ENCODE measurements around the gene CHM.
A peak's percentile ranks its signal among the peaks of the same experiment; 100 is the strongest.
"Not testable (repeated sequence)": the region's sequence is repeated elsewhere in the genome, so short reads cannot be mapped to it uniquely, and the experiment has no call there.

CHM gene

GRCh38 chrX:86047174-86047935, at the start of gene CHM:
CHM (minus strand) TSS chrX:86047558; CDS start chrX:86047532, 26 bp downstream.
- DNase-seq (ENCODE audit: low read depth) = peak; percentile 31

- DNase-seq (ENCODE audit: low read depth) = no peak
Observed at GRCh38 chrX:86078650-86079049, 31.3 kb upstream of the CHM start.

GRCh38 chrX:86066998-86067397, 19.6 kb upstream of the CHM start:
- DNase-seq (ENCODE audit: low read depth) = no peak

- no peak for DNase-seq (ENCODE audit: low read depth)
Observed at GRCh38 chrX:86061407-86061806, 14.0 kb upstream of the CHM start.

- DNase-seq (ENCODE audit: low read depth) = no peak
Observed at GRCh38 chrX:86051741-86052140, 4.4 kb upstream of the CHM start.

- DNase-seq (ENCODE audit: low read depth) = no peak
Observed at GRCh38 chrX:86047936-86048280, 550 bp upstream of the CHM start.

- DNase-seq (ENCODE audit: low read depth) = no peak
Observed at GRCh38 chrX:86044216-86044615, 3.1 kb downstream of the CHM start.

GRCh38 chrX:86039625-86040568, 7.5 kb downstream of the CHM start:
- DNase-seq (ENCODE audit: low read depth) = no peak

GRCh38 chrX:86033385-86033784, 14.0 kb downstream of the CHM start:
- no peak for DNase-seq (ENCODE audit: low read depth)

- no peak for DNase-seq (ENCODE audit: low read depth)
Observed at GRCh38 chrX:86028681-86029080, 18.7 kb downstream of the CHM start.

GRCh38 chrX:86023811-86024210, 23.5 kb downstream of the CHM start:
- no peak for DNase-seq (ENCODE audit: low read depth)

GRCh38 chrX:86021652-86022289, 25.6 kb downstream of the CHM start:
- DNase-seq (ENCODE audit: low read depth) = no peak

- no peak for DNase-seq (ENCODE audit: low read depth)
Observed at GRCh38 chrX:86016139-86016538, 31.2 kb downstream of the CHM start.

- DNase-seq (ENCODE audit: low read depth) = not testable (repeated sequence)
Observed at GRCh38 chrX:86014959-86015358, 32.4 kb downstream of the CHM start.

- DNase-seq (ENCODE audit: low read depth) = no peak
Observed at GRCh38 chrX:86014421-86014820, 32.9 kb downstream of the CHM start.

- DNase-seq (ENCODE audit: low read depth) = no peak
Observed at GRCh38 chrX:86013792-86014191, 33.6 kb downstream of the CHM start.

- DNase-seq (ENCODE audit: low read depth) = no peak
Observed at GRCh38 chrX:86012188-86012587, 35.2 kb downstream of the CHM start.

- not testable (repeated sequence) for DNase-seq (ENCODE audit: low read depth)
Observed at GRCh38 chrX:86009803-86010202, 37.6 kb downstream of the CHM start.

GRCh38 chrX:86007891-86008290, 39.5 kb downstream of the CHM start:
- not testable (repeated sequence) for DNase-seq (ENCODE audit: low read depth)

- no peak for DNase-seq (ENCODE audit: low read depth)
Observed at GRCh38 chrX:86002076-86002896, 45.1 kb downstream of the CHM start.

GRCh38 chrX:85998954-85999353, 48.4 kb downstream of the CHM start:
- DNase-seq (ENCODE audit: low read depth) = no peak

GRCh38 chrX:85996555-85996954, 50.8 kb downstream of the CHM start:
- DNase-seq (ENCODE audit: low read depth) = no peak
